Osteoblast (primary cell): Measurements from ENCODE around the gene PDP2. TPM values are rescaled to one million over a fixed set of nuclear protein-coding genes. Genes with fewer than 3 reads are reported as not detected.
A peak's percentile ranks its signal among the peaks of the same experiment; 100 is the strongest.

Experiments
- DNase-seq: peaks from one replicate; pipeline ENCODE4 v3.0.0; 2011; ENCODE audit warnings: low spot score, mixed read lengths; ENCODE audit not compliant: insufficient read length; ENCODE audit errors: missing footprints
- H2AFZ ChIP-seq: 2 replicates; pipeline ENCODE4 v1.6.0; 2011; ENCODE audit warnings: mild to moderate bottlenecking, low read length
- H3K27ac ChIP-seq: 2 replicates; pipeline ENCODE4 v1.5.1; 2011; ENCODE audit warnings: mild to moderate bottlenecking, low read depth, low read length, moderate library complexity
- H3K27me3 ChIP-seq: 2 replicates; pipeline ENCODE4 v1.6.0; 2012; ENCODE audit warnings: mild to moderate bottlenecking, control low read depth, inconsistent platforms, low read length, moderate library complexity; ENCODE audit not compliant: insufficient read depth
- H3K36me3 ChIP-seq: 2 replicates; pipeline ENCODE4 v1.5.1; 2011; ENCODE audit warnings: mild to moderate bottlenecking, low read length, control low read depth, moderate library complexity; ENCODE audit not compliant: insufficient read depth
- H3K4me1 ChIP-seq: 2 replicates; pipeline ENCODE4 v1.5.1; 2011; ENCODE audit warnings: mild to moderate bottlenecking, low read length, control low read depth, moderate library complexity; ENCODE audit not compliant: insufficient read depth
- H3K4me2 ChIP-seq: 2 replicates; pipeline ENCODE4 v1.6.0; 2011; ENCODE audit warnings: mild to moderate bottlenecking, low read length; ENCODE audit not compliant: insufficient read depth
- H3K4me3 ChIP-seq: fragments of 200-600 bp; sonication (generic); 3 replicates; pipeline ENCODE4 v1.5.1; 2012; ENCODE audit warnings: mild to moderate bottlenecking, low read length, inconsistent platforms; ENCODE audit not compliant: insufficient read depth
- H3K79me2 ChIP-seq: 2 replicates; pipeline ENCODE4 v1.6.0; 2012; ENCODE audit warnings: mild to moderate bottlenecking, low read length, control low read depth, inconsistent platforms; ENCODE audit not compliant: insufficient read depth
- H3K9me3 ChIP-seq: 2 replicates; pipeline ENCODE4 v1.5.1; 2011; ENCODE audit warnings: low read depth, low read length, control low read depth
- H4K20me1 ChIP-seq: 2 replicates; pipeline ENCODE4 v1.6.0; 2012; ENCODE audit warnings: mild to moderate bottlenecking, low read length, control low read depth; ENCODE audit not compliant: insufficient read depth
- total RNA-seq: library from RNA; depleted of rRNA; stranded (reverse); fragments of >200 nt; gene quantifications from 2 replicates; pipeline ENCODE4 v1.2.3, GENCODE V29; 2012
- TF ChIP-seq, protein P1 (sequence below): IDR thresholded peaks from 2 replicates; pipeline ENCODE4 v1.5.1; 2011; ENCODE audit warnings: mild to moderate bottlenecking, low read depth, low read length, moderate library complexity; ENCODE audit errors: extremely low read depth

PDP2 gene
- total RNA-seq, 1 donor, result 13.8 TPM

DNA sequence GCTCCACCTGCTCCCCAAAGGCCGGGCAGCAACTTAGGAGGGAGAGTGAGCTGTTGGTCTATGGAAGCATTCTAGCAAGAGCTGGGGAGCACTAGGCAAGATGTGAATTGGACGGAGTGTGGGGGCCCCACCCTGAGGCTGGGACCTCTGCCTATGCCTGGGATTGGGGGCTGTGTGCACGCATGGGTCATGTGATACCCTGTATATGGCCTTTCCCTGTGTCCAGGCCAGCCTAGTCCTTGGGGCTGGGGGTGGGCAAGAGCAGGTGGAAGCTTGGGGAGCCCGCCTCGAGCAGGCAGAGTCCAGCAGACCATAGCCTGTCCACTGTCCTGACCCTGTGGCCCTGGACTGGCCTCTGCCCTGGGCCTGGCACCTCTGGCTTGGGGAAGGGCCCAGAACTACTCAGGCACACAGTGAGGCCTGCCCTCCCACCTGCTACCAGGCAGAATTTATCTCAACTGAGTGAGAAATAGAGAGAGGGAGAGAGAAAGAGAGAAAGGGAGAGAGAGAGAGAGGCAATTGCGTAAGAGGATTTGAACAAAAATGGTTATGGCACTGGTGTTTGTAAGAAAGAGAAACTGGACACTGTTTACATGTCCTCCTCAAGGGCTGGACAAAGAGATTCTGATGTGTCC lies 19.1 kb downstream of the PDP2 start:
- peak overlapping the region; percentile 40 for H3K4me2 ChIP-seq
- peak; percentile 61 for DNase-seq
- peak overlapping the region; percentile 38 for H2AFZ ChIP-seq
- H3K9me3 ChIP-seq, result no peaks in the 10 kb centered on the region
- H3K27me3 ChIP-seq, result no peaks in the 10 kb centered on the region
- peak overlapping the region; percentile 32 for H3K27ac ChIP-seq
- no peak overlapping the region for H3K4me3 ChIP-seq
- TF ChIP-seq, protein P1, sequence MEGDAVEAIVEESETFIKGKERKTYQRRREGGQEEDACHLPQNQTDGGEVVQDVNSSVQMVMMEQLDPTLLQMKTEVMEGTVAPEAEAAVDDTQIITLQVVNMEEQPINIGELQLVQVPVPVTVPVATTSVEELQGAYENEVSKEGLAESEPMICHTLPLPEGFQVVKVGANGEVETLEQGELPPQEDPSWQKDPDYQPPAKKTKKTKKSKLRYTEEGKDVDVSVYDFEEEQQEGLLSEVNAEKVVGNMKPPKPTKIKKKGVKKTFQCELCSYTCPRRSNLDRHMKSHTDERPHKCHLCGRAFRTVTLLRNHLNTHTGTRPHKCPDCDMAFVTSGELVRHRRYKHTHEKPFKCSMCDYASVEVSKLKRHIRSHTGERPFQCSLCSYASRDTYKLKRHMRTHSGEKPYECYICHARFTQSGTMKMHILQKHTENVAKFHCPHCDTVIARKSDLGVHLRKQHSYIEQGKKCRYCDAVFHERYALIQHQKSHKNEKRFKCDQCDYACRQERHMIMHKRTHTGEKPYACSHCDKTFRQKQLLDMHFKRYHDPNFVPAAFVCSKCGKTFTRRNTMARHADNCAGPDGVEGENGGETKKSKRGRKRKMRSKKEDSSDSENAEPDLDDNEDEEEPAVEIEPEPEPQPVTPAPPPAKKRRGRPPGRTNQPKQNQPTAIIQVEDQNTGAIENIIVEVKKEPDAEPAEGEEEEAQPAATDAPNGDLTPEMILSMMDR, result no peak
- H3K4me1 ChIP-seq, result peaks cover 35% of the 10 kb centered on the region
- H3K36me3 ChIP-seq, result no peaks in the 10 kb centered on the region
- no peaks in the 10 kb centered on the region for H3K79me2 ChIP-seq
- no peaks in the 10 kb centered on the region for H4K20me1 ChIP-seq

DNA sequence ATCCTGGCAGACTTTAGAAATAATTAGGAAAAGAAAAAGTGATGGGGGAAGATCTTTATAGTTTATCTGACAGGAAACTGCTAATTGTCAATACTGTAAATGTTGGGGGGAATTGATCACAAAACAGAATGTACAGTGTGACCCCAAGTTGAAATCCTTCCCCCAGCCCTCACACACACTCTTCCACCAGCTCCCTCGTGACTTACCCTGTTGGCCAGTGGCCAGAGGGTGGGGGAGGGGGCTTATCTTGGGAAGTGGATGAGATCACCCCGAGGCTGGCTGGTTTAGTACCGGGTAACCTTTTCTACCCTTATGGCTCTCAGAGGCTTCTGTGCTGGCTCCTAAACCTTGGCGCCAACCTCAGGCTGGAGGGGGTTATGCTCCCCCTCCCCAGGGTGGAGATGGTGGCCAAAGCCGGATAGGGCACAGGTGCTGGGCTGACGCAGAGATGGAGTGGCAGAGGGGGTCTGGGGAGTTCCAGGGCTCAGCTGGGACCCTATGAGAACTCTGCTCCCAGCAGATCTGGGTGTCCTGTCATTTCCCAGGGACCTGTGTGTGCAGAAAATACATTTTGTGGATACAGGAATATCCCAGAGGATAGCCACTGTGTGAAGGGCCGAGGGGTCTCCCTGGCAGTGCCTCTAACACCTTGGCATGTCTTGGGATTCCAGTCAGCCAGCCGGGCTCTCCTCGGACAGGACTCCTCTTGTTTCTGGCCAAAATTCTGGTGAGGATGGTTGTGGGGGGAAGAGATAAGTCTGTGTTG lies 19.8 kb downstream of the PDP2 start:
- no peak overlapping the region for H3K4me3 ChIP-seq
- peak overlapping the region; percentile 40 for H3K4me2 ChIP-seq
- no peaks in the 10 kb centered on the region for H3K79me2 ChIP-seq
- TF ChIP-seq, protein P1, result no peak
- peaks cover 35% of the 10 kb centered on the region for H3K4me1 ChIP-seq
- H3K27me3 ChIP-seq, result no peaks in the 10 kb centered on the region
- no peaks in the 10 kb centered on the region for H3K9me3 ChIP-seq
- no peaks in the 10 kb centered on the region for H3K36me3 ChIP-seq
- peak overlapping the region; percentile 32 for H3K27ac ChIP-seq
- no peaks in the 10 kb centered on the region for H4K20me1 ChIP-seq
- peak; percentile 93 for DNase-seq
- peak overlapping the region; percentile 38 for H2AFZ ChIP-seq

DNA sequence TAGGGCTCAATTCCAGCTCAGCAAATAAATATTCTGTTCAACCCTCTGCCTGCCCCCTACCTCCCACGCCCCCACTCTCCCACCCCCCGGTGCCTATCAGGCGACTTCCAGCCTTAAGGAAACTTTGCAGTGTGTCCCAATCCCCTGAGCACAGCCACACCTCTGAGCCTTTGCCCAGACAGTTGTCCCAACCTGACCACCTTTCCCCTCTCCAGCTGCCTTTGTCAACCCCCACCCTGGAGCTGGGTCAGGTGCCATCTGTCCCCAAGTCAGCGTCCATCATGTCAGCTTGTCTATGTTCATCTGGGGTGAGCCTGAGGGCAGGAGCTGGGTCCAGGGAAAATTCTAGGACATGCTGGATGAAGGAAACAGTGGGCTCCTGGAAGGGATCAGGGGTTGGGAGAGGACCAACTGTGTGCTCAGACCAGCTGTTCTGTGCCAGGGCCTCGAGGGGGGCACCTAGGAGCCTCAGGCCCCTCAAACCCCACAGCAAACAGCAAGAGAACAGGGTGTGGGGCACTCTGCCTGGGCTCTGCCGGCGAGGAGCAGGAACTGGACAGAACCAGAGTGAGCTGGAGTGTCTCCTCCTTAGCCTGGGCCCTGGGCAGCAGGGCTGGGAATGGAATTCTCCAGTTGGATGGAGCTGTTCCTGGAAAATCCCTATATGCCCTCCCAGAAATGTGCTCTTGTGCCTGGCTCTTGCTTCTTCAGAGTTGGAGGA lies 20.6 kb downstream of the PDP2 start:
- peak; percentile 65 for DNase-seq
- Histone ChIP-seq H3K36me3 (no peaks in the 10 kb centered on the region), H4K20me1 (no peaks in the 10 kb centered on the region), H3K4me1 (peaks cover 35% of the 10 kb centered on the region), H3K27me3 (no peaks in the 10 kb centered on the region), H3K4me2 (peak overlapping the region; percentile 40), H3K27ac (no peak overlapping the region), H2AFZ (peak overlapping the region; percentile 58), H3K4me3 (no peak overlapping the region), H3K79me2 (no peaks in the 10 kb centered on the region), H3K9me3 (no peaks in the 10 kb centered on the region)
- TF ChIP-seq, protein P1, result no peak

DNA sequence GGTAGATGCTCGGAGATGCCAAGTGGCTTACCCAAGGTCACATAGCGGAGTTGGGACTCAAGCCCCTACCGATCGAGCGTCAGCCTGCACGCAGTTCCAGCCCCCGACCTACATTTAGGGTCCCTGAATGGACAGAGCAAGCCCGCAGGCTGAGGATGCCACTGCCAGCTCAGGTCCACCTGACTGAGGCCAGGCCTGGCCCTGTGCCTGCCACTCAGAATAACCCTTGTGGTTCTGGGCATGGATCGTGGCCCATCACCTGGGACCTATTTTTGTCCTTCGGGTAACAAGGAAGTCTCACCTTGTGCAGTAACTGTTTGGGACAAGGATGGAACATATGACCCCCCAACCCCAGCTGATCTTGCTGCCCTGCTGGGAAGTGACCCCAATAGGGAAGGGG lies 21.3 kb downstream of the PDP2 start:
- TF ChIP-seq, protein P1, result no peak
- no peak overlapping the region for H3K27ac ChIP-seq
- H4K20me1 ChIP-seq, result no peaks in the 10 kb centered on the region
- H3K4me3 ChIP-seq, result no peak overlapping the region
- no peaks in the 10 kb centered on the region for H3K9me3 ChIP-seq
- no peaks in the 10 kb centered on the region for H3K79me2 ChIP-seq
- H2AFZ ChIP-seq, result no peak overlapping the region
- peaks cover 35% of the 10 kb centered on the region for H3K4me1 ChIP-seq
- peak; percentile 52 for DNase-seq
- no peaks in the 10 kb centered on the region for H3K27me3 ChIP-seq
- H3K4me2 ChIP-seq, result no peak overlapping the region
- H3K36me3 ChIP-seq, result no peaks in the 10 kb centered on the region
